ENCODE results near the gene ALOX15B. TPM values are rescaled to one million over a fixed set of nuclear protein-coding genes. Genes with fewer than 3 reads are reported as not detected.

The ALOX15B gene
- total RNA-seq, 5 donors from 2014 or later (not counting 1 experiment from before 2014, with no cell fraction given), result 0.10 to 0.20 (median 0.13) TPM; not detected in 2

DNA sequence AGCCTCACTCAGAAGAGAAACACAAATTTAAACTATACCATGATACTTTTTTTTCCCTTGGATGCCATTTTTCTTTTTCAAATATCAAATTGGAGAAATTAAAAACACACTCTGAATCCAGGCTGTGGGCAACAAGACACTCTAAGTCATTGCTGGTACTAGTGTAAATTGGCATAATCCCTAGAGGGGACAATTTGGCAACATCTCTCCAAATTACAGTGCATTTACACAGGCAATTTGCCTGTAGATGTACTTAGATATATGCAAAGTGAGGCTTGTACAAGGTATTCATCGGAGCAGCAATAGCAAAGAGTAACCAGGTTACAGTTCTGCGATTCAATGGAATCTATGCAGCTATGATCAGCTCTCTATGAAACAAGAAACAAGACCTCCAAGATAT lies 43.1 kb upstream of the ALOX15B start:
- Mint-ChIP-seq H3K9me3 (no peaks in the 10 kb centered on the region), H3K27ac (no peak overlapping the region), H3K27me3 (peaks cover 10 to 17% of the 10 kb centered on the region in 2 donors), H3K4me1 (peaks cover 7 to 12% (median 7%) of the 10 kb centered on the region in 3 donors), H3K36me3 (no peaks in the 10 kb centered on the region), H3K4me3 (no peak overlapping the region)
- Histone ChIP-seq H3K27me3 (replicated peaks in 1 of 2; ENCODE audit: control insufficient read depth in 2 of 2, extremely low read depth in 1 of 2, insufficient read depth in 2 of 2, low read length in 1 of 2) (peaks cover 0 to 26% of the 10 kb centered on the region in 2 experiments), H3K4me3 (ENCODE audit: control insufficient read depth in 1 of 2, extremely low read depth in 1 of 2, low read length in 1 of 2) (no peak overlapping the region), H3K4me1 (ENCODE audit: control insufficient read depth in 1 of 2, extremely low read depth in 1 of 2, insufficient read depth in 2 of 2, low read length in 2 of 2) (peaks cover 0 to 4% of the 10 kb centered on the region in 2 experiments), H3K27ac (ENCODE audit: low read length) (no peak overlapping the region), H3K36me3 (ENCODE audit: control insufficient read depth in 2 of 2, extremely low read depth in 1 of 2, insufficient read depth in 1 of 2, low read length in 1 of 2) (no peaks in the 10 kb centered on the region), H3K9me3 (no peaks in the 10 kb centered on the region)
- POLR2A ChIA-PET, result no interaction called here
- ATAC-seq (replicated peaks in 1 of 4), result no peak
- WGBS (ENCODE audit: insufficient coverage), result no CpG with 5 or more reads among the region's 2 CpGs
- DNase-seq, result no peak
- CTCF ChIA-PET, result interaction anchor here in 1 of 2 donors (0.8 to 1.2 kb wide), 2 partner anchors 95 to 691 kb away, joined by 3 read pairs; no protein-coding TSS in a partner anchor

DNA sequence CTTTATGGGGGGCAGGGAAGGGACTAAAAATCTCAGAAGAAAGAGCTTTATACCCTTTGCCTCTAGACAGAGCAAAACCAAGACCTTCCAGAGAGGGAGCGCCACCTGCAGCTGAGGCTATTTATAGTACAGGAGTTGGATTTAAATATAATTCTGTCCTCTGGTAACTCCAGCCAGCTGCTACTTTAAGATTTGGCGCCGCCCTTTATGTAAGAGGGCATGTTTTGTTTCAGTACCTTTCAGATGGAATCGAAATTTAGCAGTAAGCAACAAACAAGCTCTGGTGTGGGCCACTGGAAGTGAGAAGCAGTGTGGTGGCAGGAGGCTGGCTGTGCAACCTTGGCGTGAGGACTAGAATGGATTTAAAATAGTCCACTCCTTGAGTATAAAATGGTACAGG lies 41.7 kb upstream of the ALOX15B start:
- H3K36me3 Mint-ChIP-seq, result no peaks in the 10 kb centered on the region
- H3K9me3 Mint-ChIP-seq, result no peaks in the 10 kb centered on the region
- ChIA-PET CTCF (interaction anchor here (0.7 to 1.2 kb wide), 5 partner anchors 36 to 261 kb away, joined by 3 to 4 read pairs (median 3); no protein-coding TSS in a partner anchor), POLR2A (no interaction called here)
- Histone ChIP-seq H3K4me1 (ENCODE audit: control insufficient read depth in 1 of 2, extremely low read depth in 1 of 2, insufficient read depth in 2 of 2, low read length in 2 of 2) (peaks cover 0 to 7% of the 10 kb centered on the region in 2 experiments), H3K4me3 (ENCODE audit: control insufficient read depth in 1 of 2, extremely low read depth in 1 of 2, low read length in 1 of 2) (no peak overlapping the region), H3K9me3 (no peaks in the 10 kb centered on the region), H3K36me3 (ENCODE audit: control insufficient read depth in 2 of 2, extremely low read depth in 1 of 2, insufficient read depth in 1 of 2, low read length in 1 of 2) (no peaks in the 10 kb centered on the region), H3K27me3 (replicated peaks in 1 of 2; ENCODE audit: control insufficient read depth in 2 of 2, extremely low read depth in 1 of 2, insufficient read depth in 2 of 2, low read length in 1 of 2) (peaks cover 3 to 31% of the 10 kb centered on the region in 2 experiments), H3K27ac (ENCODE audit: low read length) (no peak overlapping the region)
- ATAC-seq (replicated peaks in 1 of 4) (peak in 2 of 4 experiments; percentile 42 to 66), DNase-seq (peak in 14 of 35 experiments; percentile 17 to 49 (median 27))
- no peak overlapping the region for H3K27ac Mint-ChIP-seq
- no peak overlapping the region for H3K4me3 Mint-ChIP-seq
- H3K4me1 Mint-ChIP-seq, result peaks cover 8 to 12% (median 11%) of the 10 kb centered on the region in 3 donors
- 41% methylated on average over 2 of the region's 5 CpGs for WGBS (ENCODE audit: insufficient coverage)
- H3K27me3 Mint-ChIP-seq, result peaks cover 22 to 27% of the 10 kb centered on the region in 2 donors

DNA sequence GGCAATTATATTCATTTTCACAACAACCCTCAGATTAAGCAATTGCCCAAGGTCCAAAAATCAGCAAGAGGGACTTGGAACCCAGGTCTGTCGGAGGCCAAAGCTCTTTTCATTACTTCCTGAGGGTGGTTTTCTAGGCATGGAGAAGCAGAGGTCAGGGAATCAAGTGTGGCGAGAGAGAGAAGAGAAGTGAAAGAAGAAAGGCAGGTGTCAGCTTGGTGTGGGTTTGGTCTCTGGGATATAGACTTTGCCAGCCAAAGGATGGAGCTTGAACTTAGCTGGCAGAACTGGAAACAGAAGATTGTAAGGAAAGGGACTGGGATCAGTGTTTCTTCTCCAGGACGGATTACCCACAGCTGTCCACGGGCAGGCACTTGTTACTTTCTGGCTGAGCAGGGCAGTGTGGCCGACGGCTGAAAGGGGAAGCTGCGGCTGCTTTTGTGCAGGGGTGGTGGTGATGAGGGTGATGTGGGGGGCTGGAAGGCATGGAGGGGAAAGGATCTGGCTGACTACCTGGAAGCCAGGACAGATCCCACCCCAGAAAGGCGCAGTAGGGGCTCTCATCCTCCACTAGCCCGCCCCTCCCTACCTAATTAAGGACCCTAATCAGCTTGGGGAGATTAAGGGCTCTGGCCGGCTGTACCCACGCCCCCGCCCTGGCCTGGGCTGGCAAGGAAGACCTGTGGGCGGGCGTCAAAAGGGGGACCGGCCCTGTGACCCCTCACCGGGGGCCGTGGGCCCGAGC lies 36.7 kb upstream of the ALOX15B start, which contains the start of gene GUCY2D:
Gene GUCY2D, plus strand, starts transcription at position 640 of the 745 bp plus-strand sequence. CDS start 433 bp downstream, outside the sequence.
- Histone ChIP-seq H3K36me3 (ENCODE audit: control insufficient read depth in 2 of 2, extremely low read depth in 1 of 2, insufficient read depth in 1 of 2, low read length in 1 of 2) (no peaks in the 10 kb centered on the region), H3K27me3 (replicated peaks in 1 of 2; ENCODE audit: control insufficient read depth in 2 of 2, extremely low read depth in 1 of 2, insufficient read depth in 2 of 2, low read length in 1 of 2) (peaks cover 3 to 65% of the 10 kb centered on the region in 2 experiments), H3K4me3 (ENCODE audit: control insufficient read depth in 1 of 2, extremely low read depth in 1 of 2, low read length in 1 of 2) (peak within 1 kb of the TSS in 1 of 2 donors; percentile 33), H3K4me1 (ENCODE audit: control insufficient read depth in 1 of 2, extremely low read depth in 1 of 2, insufficient read depth in 2 of 2, low read length in 2 of 2) (peaks cover 0 to 14% of the 10 kb centered on the region in 2 experiments), H3K27ac (ENCODE audit: low read length) (no peak within 1 kb of the TSS), H3K9me3 (no peaks in the 10 kb centered on the region)
- ATAC-seq (replicated peaks in 1 of 4) (peak in 3 of 4 experiments; percentile 23 to 40 (median 34)), DNase-seq (peak in 1 of 35 experiments; percentile 29)
- Mint-ChIP-seq H3K4me1 (peaks cover 8 to 12% (median 9%) of the 10 kb centered on the region in 3 donors), H3K4me3 (peak within 1 kb of the TSS; percentile 34 to 72 (median 48)), H3K27ac (no peak within 1 kb of the TSS), H3K27me3 (peaks cover 37 to 51% of the 10 kb centered on the region in 2 donors), H3K36me3 (no peaks in the 10 kb centered on the region), H3K9me3 (no peaks in the 10 kb centered on the region)
- ChIA-PET POLR2A (interaction anchor here (0.6 kb wide), 3 partner anchors 18 to 1006 kb away, joined by 3 read pairs; no protein-coding TSS in a partner anchor), CTCF (interaction anchor here in 1 of 2 donors (0.8 to 1.2 kb wide), 3 partner anchors 9 to 130 kb away, joined by 3 to 8 read pairs (median 3); no protein-coding TSS in a partner anchor)
- WGBS (ENCODE audit: insufficient coverage), result 9% methylated on average over 14 of the region's 18 CpGs

DNA sequence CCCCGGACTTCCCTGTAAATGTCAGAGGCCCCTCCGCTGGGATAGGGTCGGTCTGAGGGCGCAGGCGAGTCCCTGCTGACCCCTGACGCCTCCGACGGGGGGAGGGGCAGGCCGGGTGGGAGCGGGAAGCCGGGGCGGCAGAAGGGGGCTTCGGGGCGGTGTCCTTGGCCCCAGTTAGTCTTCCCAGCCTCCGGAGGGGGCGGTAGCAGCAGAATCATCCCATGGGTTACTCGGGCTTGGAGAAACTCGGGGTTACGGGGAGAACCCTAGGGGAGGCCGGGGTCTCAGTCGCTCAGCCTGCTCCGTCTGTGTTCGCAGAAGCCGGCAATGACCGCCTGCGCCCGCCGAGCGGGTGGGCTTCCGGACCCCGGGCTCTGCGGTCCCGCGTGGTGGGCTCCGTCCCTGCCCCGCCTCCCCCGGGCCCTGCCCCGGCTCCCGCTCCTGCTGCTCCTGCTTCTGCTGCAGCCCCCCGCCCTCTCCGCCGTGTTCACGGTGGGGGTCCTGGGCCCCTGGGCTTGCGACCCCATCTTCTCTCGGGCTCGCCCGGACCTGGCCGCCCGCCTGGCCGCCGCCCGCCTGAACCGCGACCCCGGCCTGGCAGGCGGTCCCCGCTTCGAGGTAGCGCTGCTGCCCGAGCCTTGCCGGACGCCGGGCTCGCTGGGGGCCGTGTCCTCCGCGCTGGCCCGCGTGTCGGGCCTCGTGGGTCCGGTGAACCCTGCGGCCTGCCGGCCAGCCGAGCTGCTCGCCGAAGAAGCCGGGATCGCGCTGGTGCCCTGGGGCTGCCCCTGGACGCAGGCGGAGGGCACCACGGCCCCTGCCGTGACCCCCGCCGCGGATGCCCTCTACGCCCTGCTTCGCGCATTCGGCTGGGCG lies 35.9 kb upstream of the ALOX15B start:
- peaks cover 3 to 65% of the 10 kb centered on the region in 2 experiments for H3K27me3 ChIP-seq (replicated peaks in 1 of 2; ENCODE audit: control insufficient read depth in 2 of 2, extremely low read depth in 1 of 2, insufficient read depth in 2 of 2, low read length in 1 of 2)
- peaks cover 0 to 12% of the 10 kb centered on the region in 2 experiments for H3K4me1 ChIP-seq (ENCODE audit: control insufficient read depth in 1 of 2, extremely low read depth in 1 of 2, insufficient read depth in 2 of 2, low read length in 2 of 2)
- peak overlapping the region in 1 of 3 donors; percentile 72 for H3K4me3 Mint-ChIP-seq
- no peak overlapping the region for H3K27ac Mint-ChIP-seq
- CTCF ChIA-PET, result interaction anchor here in 1 of 2 donors (0.8 kb wide), 1 partner anchor 131 kb away, joined by 3 read pairs; no protein-coding TSS in a partner anchor
- H3K27ac ChIP-seq (ENCODE audit: low read length), result no peak overlapping the region
- no peaks in the 10 kb centered on the region for H3K36me3 Mint-ChIP-seq
- peaks cover 37 to 52% of the 10 kb centered on the region in 2 donors for H3K27me3 Mint-ChIP-seq
- POLR2A ChIA-PET, result no interaction called here
- no peaks in the 10 kb centered on the region for H3K36me3 ChIP-seq (ENCODE audit: control insufficient read depth in 2 of 2, extremely low read depth in 1 of 2, insufficient read depth in 1 of 2, low read length in 1 of 2)
- peak in 1 of 35 experiments; percentile 9 for DNase-seq
- peaks cover 7 to 9% (median 9%) of the 10 kb centered on the region in 3 donors for H3K4me1 Mint-ChIP-seq
- WGBS (ENCODE audit: insufficient coverage), result 40% methylated on average over 86 of the region's 92 CpGs
- H3K4me3 ChIP-seq (ENCODE audit: control insufficient read depth in 1 of 2, extremely low read depth in 1 of 2, low read length in 1 of 2), result no peak overlapping the region
- no peaks in the 10 kb centered on the region for H3K9me3 Mint-ChIP-seq
- ATAC-seq (replicated peaks in 1 of 4), result no peak
- H3K9me3 ChIP-seq, result no peaks in the 10 kb centered on the region

DNA sequence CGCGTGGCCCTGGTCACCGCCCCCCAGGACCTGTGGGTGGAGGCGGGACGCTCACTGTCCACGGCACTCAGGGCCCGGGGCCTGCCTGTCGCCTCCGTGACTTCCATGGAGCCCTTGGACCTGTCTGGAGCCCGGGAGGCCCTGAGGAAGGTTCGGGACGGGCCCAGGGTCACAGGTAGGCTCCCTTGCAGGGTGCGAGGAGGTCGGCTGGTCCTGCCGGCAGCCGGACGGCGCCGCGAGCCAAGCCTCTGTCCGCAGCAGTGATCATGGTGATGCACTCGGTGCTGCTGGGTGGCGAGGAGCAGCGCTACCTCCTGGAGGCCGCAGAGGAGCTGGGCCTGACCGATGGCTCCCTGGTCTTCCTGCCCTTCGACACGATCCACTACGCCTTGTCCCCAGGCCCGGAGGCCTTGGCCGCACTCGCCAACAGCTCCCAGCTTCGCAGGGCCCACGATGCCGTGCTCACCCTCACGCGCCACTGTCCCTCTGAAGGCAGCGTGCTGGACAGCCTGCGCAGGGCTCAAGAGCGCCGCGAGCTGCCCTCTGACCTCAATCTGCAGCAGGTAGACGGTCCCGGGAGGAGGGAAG lies 35.2 kb upstream of the ALOX15B start:
- ATAC-seq (replicated peaks in 1 of 4) (no peak), DNase-seq (peak in 1 of 35 experiments; percentile 5)
- Histone ChIP-seq H3K27me3 (replicated peaks in 1 of 2; ENCODE audit: control insufficient read depth in 2 of 2, extremely low read depth in 1 of 2, insufficient read depth in 2 of 2, low read length in 1 of 2) (peaks cover 3 to 60% of the 10 kb centered on the region in 2 experiments), H3K36me3 (ENCODE audit: control insufficient read depth in 2 of 2, extremely low read depth in 1 of 2, insufficient read depth in 1 of 2, low read length in 1 of 2) (no peaks in the 10 kb centered on the region), H3K27ac (ENCODE audit: low read length) (no peak overlapping the region), H3K4me3 (ENCODE audit: control insufficient read depth in 1 of 2, extremely low read depth in 1 of 2, low read length in 1 of 2) (no peak overlapping the region), H3K9me3 (no peaks in the 10 kb centered on the region), H3K4me1 (ENCODE audit: control insufficient read depth in 1 of 2, extremely low read depth in 1 of 2, insufficient read depth in 2 of 2, low read length in 2 of 2) (peaks cover 0 to 12% of the 10 kb centered on the region in 2 experiments)
- Mint-ChIP-seq H3K27ac (no peak overlapping the region), H3K4me3 (peak overlapping the region in 1 of 3 donors; percentile 40), H3K36me3 (no peaks in the 10 kb centered on the region), H3K4me1 (peaks cover 7 to 9% (median 9%) of the 10 kb centered on the region in 3 donors), H3K27me3 (peaks cover 33 to 49% of the 10 kb centered on the region in 2 donors), H3K9me3 (no peaks in the 10 kb centered on the region)
- CTCF ChIA-PET, result no interaction called here
- WGBS (ENCODE audit: insufficient coverage), result 92% methylated on average over 38 of the region's 44 CpGs
- POLR2A ChIA-PET, result no interaction called here

All from T-cell (primary cell).